DOHH2 (cell line): ENCODE data around the gene ECEL1.

Experiments
- H3F3A ChIP-seq: fragments of 200-600 bp; sonication (generic), shearing (Covaris generic); 2 replicates; pipeline ENCODE4 v1.6.0; 2016; ENCODE audit warnings: antibody characterized with exemption, mild to moderate bottlenecking; ENCODE audit not compliant: control insufficient read depth, insufficient read depth
- H3K27ac ChIP-seq: fragments of 200-600 bp; sonication (generic); 2 replicates; pipeline ENCODE4 v1.5.1; 2014; ENCODE audit warnings: low read depth, mild to moderate bottlenecking, low read length, moderate library complexity
- H3K27me3 ChIP-seq: fragments of 200-600 bp; sonication (generic); 2 replicates; pipeline ENCODE4 v1.6.1; 2014; ENCODE audit warnings: mild to moderate bottlenecking, low read length, mixed read lengths; ENCODE audit not compliant: control insufficient read depth
- H3K36me3 ChIP-seq: fragments of 200-600 bp; sonication (generic); 2 replicates; pipeline ENCODE4 v1.6.1; 2014; ENCODE audit warnings: mild to moderate bottlenecking, low read length, moderate library complexity, mixed read lengths; ENCODE audit not compliant: control insufficient read depth
- H3K4me1 ChIP-seq: fragments of 200-600 bp; sonication (generic); 2 replicates; pipeline ENCODE4 v1.6.1; 2014; ENCODE audit warnings: mild to moderate bottlenecking, low read length, mixed read lengths; ENCODE audit not compliant: control insufficient read depth
- H3K4me2 ChIP-seq: fragments of 200-600 bp; sonication (generic); 2 replicates; pipeline ENCODE4 v1.6.0; 2014; ENCODE audit warnings: mild to moderate bottlenecking, low read length, moderate library complexity
- H3K4me3 ChIP-seq: fragments of 200-600 bp; sonication (generic); 2 replicates; pipeline ENCODE4 v1.5.1; 2014; ENCODE audit warnings: mild to moderate bottlenecking, low read length, mixed read lengths
- H3K79me2 ChIP-seq: fragments of 200-600 bp; sonication (generic); 2 replicates; pipeline ENCODE4 v1.6.1; 2014; ENCODE audit warnings: mild to moderate bottlenecking, low read length, mixed read lengths; ENCODE audit not compliant: control insufficient read depth
- H3K9me2 ChIP-seq: fragments of 200-600 bp; sonication (generic); replicated peaks from 2 replicates; pipeline ENCODE4 v1.6.1; 2014; ENCODE audit warnings: mild to moderate bottlenecking, low read length, mixed read lengths; ENCODE audit not compliant: control insufficient read depth
- H3K9me3 ChIP-seq: fragments of 200-600 bp; sonication (generic); 2 replicates; pipeline ENCODE4 v1.6.1; 2014; ENCODE audit warnings: antibody characterized with exemption, low read length, mixed read lengths; ENCODE audit not compliant: control insufficient read depth, insufficient read depth
- H4K20me1 ChIP-seq: fragments of 200-600 bp; sonication (generic); 2 replicates; pipeline ENCODE4 v1.6.0; 2014; ENCODE audit warnings: low read depth, mild to moderate bottlenecking, antibody characterized with exemption, low read length, moderate library complexity; ENCODE audit not compliant: control insufficient read depth, insufficient read depth
- EZH2phosphoT487 ChIP-seq: fragments of 200-600 bp; sonication (generic); IDR thresholded peaks from 2 replicates; pipeline ENCODE4 v1.6.1; 2017; ENCODE audit warnings: borderline replicate concordance, mild to moderate bottlenecking, antibody characterized with exemption, low read length, moderate library complexity, mixed read lengths
- TF ChIP-seq, protein P1 (sequence below): fragments of 200-600 bp; sonication (generic); IDR thresholded peaks from one replicate; pipeline ENCODE4 v1.5.1; 2014; ENCODE audit warnings: antibody characterized with exemption, mild to moderate bottlenecking, low read depth, low read length; ENCODE audit not compliant: poor library complexity, severe bottlenecking

The ECEL1 gene

GRCh38 chr2:232496501-232497270 lies 9.1 kb upstream of the ECEL1 start:
- Histone ChIP-seq H3K9me3 (no peaks in the 10 kb centered on the region), H3F3A (no peaks in the 10 kb centered on the region), H4K20me1 (no peaks in the 10 kb centered on the region), H3K27ac (no peak overlapping the region), H3K4me2 (no peak overlapping the region), H3K9me2 (no peaks in the 10 kb centered on the region), H3K4me3 (no peak overlapping the region), H3K4me1 (peaks cover 6% of the 10 kb centered on the region), H3K36me3 (no peaks in the 10 kb centered on the region), H3K27me3 (no peaks in the 10 kb centered on the region), H3K79me2 (no peaks in the 10 kb centered on the region)
- TF ChIP-seq, protein P1, sequence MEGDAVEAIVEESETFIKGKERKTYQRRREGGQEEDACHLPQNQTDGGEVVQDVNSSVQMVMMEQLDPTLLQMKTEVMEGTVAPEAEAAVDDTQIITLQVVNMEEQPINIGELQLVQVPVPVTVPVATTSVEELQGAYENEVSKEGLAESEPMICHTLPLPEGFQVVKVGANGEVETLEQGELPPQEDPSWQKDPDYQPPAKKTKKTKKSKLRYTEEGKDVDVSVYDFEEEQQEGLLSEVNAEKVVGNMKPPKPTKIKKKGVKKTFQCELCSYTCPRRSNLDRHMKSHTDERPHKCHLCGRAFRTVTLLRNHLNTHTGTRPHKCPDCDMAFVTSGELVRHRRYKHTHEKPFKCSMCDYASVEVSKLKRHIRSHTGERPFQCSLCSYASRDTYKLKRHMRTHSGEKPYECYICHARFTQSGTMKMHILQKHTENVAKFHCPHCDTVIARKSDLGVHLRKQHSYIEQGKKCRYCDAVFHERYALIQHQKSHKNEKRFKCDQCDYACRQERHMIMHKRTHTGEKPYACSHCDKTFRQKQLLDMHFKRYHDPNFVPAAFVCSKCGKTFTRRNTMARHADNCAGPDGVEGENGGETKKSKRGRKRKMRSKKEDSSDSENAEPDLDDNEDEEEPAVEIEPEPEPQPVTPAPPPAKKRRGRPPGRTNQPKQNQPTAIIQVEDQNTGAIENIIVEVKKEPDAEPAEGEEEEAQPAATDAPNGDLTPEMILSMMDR, result no peak
- no peak for TF ChIP-seq EZH2phosphoT487

DNA sequence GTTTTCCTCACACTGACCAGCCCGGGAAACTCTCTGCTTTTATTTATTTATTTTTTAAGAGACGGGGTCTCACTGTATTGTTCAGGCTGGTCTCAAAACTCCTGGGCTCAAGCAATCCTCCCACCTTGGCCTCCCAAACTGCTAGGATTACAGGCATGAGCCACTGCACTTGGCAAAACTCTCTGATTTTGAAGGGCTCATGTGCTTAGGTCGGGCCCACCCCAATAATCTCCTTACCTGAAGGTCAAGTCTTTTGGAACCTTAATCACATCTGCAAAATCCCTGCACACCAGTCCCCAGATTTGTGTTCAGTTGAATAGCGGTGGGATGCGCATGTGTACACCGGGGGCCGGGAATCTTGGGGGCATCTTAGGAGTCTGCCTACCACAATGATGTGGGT lies 7.7 kb upstream of the ECEL1 start:
- no peaks in the 10 kb centered on the region for H3K36me3 ChIP-seq
- H3K9me2 ChIP-seq, result no peaks in the 10 kb centered on the region
- H3K27me3 ChIP-seq, result no peaks in the 10 kb centered on the region
- H3F3A ChIP-seq, result no peaks in the 10 kb centered on the region
- H4K20me1 ChIP-seq, result no peaks in the 10 kb centered on the region
- H3K79me2 ChIP-seq, result no peaks in the 10 kb centered on the region
- H3K4me2 ChIP-seq, result no peak overlapping the region
- peaks cover 6% of the 10 kb centered on the region for H3K4me1 ChIP-seq
- TF ChIP-seq, protein P1, result no peak
- TF ChIP-seq EZH2phosphoT487, result no peak
- H3K4me3 ChIP-seq, result no peak overlapping the region
- no peak overlapping the region for H3K27ac ChIP-seq
- H3K9me3 ChIP-seq, result no peaks in the 10 kb centered on the region

DNA sequence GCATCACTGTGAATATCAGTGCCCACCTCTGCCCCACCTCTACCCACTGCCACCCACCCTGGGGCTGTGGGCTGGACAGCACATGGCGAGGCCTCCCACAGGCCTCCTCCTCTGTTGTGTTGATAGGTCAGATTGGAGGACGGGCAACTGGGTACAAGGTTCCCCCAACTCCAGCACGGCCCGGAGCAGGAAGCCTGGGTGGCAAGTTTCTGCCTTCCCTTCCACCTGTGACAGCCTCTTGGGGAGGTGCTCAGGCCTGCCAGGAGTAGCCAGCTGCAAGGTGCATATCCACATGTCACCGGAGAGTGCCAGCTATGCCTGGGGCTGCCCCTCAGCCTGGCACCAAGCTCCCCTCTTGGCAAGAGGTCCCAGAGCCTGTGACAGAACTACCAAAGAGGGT lies 6.9 kb upstream of the ECEL1 start:
- peaks cover 6% of the 10 kb centered on the region for H3K4me1 ChIP-seq
- H3K4me2 ChIP-seq, result no peak overlapping the region
- no peak for TF ChIP-seq EZH2phosphoT487
- TF ChIP-seq, protein P1, result no peak
- no peaks in the 10 kb centered on the region for H3K9me3 ChIP-seq
- H4K20me1 ChIP-seq, result no peaks in the 10 kb centered on the region
- H3K27ac ChIP-seq, result no peak overlapping the region
- no peaks in the 10 kb centered on the region for H3K36me3 ChIP-seq
- H3K9me2 ChIP-seq, result no peaks in the 10 kb centered on the region
- no peak overlapping the region for H3K4me3 ChIP-seq
- no peaks in the 10 kb centered on the region for H3F3A ChIP-seq
- no peaks in the 10 kb centered on the region for H3K27me3 ChIP-seq
- no peaks in the 10 kb centered on the region for H3K79me2 ChIP-seq
